ENCODE results near the gene USP20.
A peak's percentile ranks its signal among the peaks of the same experiment; 100 is the strongest.

USP20 gene

GRCh38 chr9:129811967-129812363, 23.3 kb upstream of the USP20 start:
- no peak for DNase-seq (ENCODE audit: low read depth in 1 of 2, low spot score in 1 of 2)
- TF ChIP-seq JUND (IDR thresholded peaks at IDR 0.05; ENCODE audit: low read depth), result no peak
- in situ Hi-C loops (cut with HindIII; ENCODE audit: low pct_unique_long_range_greater_than_20kb, low sequenced_read_pairs), result no loop called here

GRCh38 chr9:129812385-129812784, 22.9 kb upstream of the USP20 start:
- TF ChIP-seq JUND (IDR thresholded peaks at IDR 0.05; ENCODE audit: low read depth), result no peak
- in situ Hi-C loops (cut with HindIII; ENCODE audit: low pct_unique_long_range_greater_than_20kb, low sequenced_read_pairs), result no loop called here
- DNase-seq (ENCODE audit: low read depth in 1 of 2, low spot score in 1 of 2), result no peak

- TF ChIP-seq JUND (IDR thresholded peaks at IDR 0.05; ENCODE audit: low read depth), result no peak
- in situ Hi-C loops (cut with HindIII; ENCODE audit: low pct_unique_long_range_greater_than_20kb, low sequenced_read_pairs), result no loop called here
- DNase-seq (ENCODE audit: low read depth in 1 of 2, low spot score in 1 of 2), result no peak
Observed at GRCh38 chr9:129813661-129814060, 21.6 kb upstream of the USP20 start.

GRCh38 chr9:129814432-129815223, 20.6 kb upstream of the USP20 start:
- in situ Hi-C loops (cut with HindIII; ENCODE audit: low pct_unique_long_range_greater_than_20kb, low sequenced_read_pairs), result no loop called here
- no peak for TF ChIP-seq JUND (IDR thresholded peaks at IDR 0.05; ENCODE audit: low read depth)
- DNase-seq (ENCODE audit: low read depth in 1 of 2, low spot score in 1 of 2), result no peak

GRCh38 chr9:129815278-129815677, 20.0 kb upstream of the USP20 start:
- in situ Hi-C loops (cut with HindIII; ENCODE audit: low pct_unique_long_range_greater_than_20kb, low sequenced_read_pairs), result no loop called here
- no peak for TF ChIP-seq JUND (IDR thresholded peaks at IDR 0.05; ENCODE audit: low read depth)
- no peak for DNase-seq (ENCODE audit: low read depth in 1 of 2, low spot score in 1 of 2)

- in situ Hi-C loops (cut with HindIII; ENCODE audit: low pct_unique_long_range_greater_than_20kb, low sequenced_read_pairs), result no loop called here
- TF ChIP-seq JUND (IDR thresholded peaks at IDR 0.05; ENCODE audit: low read depth), result no peak
- DNase-seq (ENCODE audit: low read depth in 1 of 2, low spot score in 1 of 2), result no peak
Observed at GRCh38 chr9:129816501-129817435, 18.5 kb upstream of the USP20 start.

- in situ Hi-C loops (cut with HindIII; ENCODE audit: low pct_unique_long_range_greater_than_20kb, low sequenced_read_pairs), result no loop called here
- TF ChIP-seq JUND (IDR thresholded peaks at IDR 0.05; ENCODE audit: low read depth), result no peak
- peak in 1 of 2 experiments; percentile 42 for DNase-seq (ENCODE audit: low read depth in 1 of 2, low spot score in 1 of 2)
Observed at GRCh38 chr9:129822898-129823541, 12.2 kb upstream of the USP20 start.

- in situ Hi-C loops (cut with HindIII; ENCODE audit: low pct_unique_long_range_greater_than_20kb, low sequenced_read_pairs), result no loop called here
- DNase-seq (ENCODE audit: low read depth in 1 of 2, low spot score in 1 of 2), result no peak
- no peak for TF ChIP-seq JUND (IDR thresholded peaks at IDR 0.05; ENCODE audit: low read depth)
Observed at GRCh38 chr9:129823542-129823934, 11.7 kb upstream of the USP20 start.

- in situ Hi-C loops (cut with HindIII; ENCODE audit: low pct_unique_long_range_greater_than_20kb, low sequenced_read_pairs), result no loop called here
- no peak for TF ChIP-seq JUND (IDR thresholded peaks at IDR 0.05; ENCODE audit: low read depth)
- peak; percentile 85 to 98 for DNase-seq (ENCODE audit: low read depth in 1 of 2, low spot score in 1 of 2)
Observed at GRCh38 chr9:129823935-129824601, 11.2 kb upstream of the USP20 start, which contains the start of gene TOR1A. TSS of gene TOR1A (minus strand) at chr9:129824136. CDS start at chr9:129824085, 51 bp downstream.

- in situ Hi-C loops (cut with HindIII; ENCODE audit: low pct_unique_long_range_greater_than_20kb, low sequenced_read_pairs), result no loop called here
- TF ChIP-seq JUND (IDR thresholded peaks at IDR 0.05; ENCODE audit: low read depth), result no peak
- no peak for DNase-seq (ENCODE audit: low read depth in 1 of 2, low spot score in 1 of 2)
Observed at GRCh38 chr9:129826344-129826743, 8.9 kb upstream of the USP20 start.

- in situ Hi-C loops (cut with HindIII; ENCODE audit: low pct_unique_long_range_greater_than_20kb, low sequenced_read_pairs), result no loop called here
- TF ChIP-seq JUND (IDR thresholded peaks at IDR 0.05; ENCODE audit: low read depth), result no peak
- DNase-seq (ENCODE audit: low read depth in 1 of 2, low spot score in 1 of 2), result no peak
Observed at GRCh38 chr9:129826759-129827158, 8.5 kb upstream of the USP20 start.

GRCh38 chr9:129828051-129828450, 7.2 kb upstream of the USP20 start:
- DNase-seq (ENCODE audit: low read depth in 1 of 2, low spot score in 1 of 2), result no peak
- no peak for TF ChIP-seq JUND (IDR thresholded peaks at IDR 0.05; ENCODE audit: low read depth)
- in situ Hi-C loops (cut with HindIII; ENCODE audit: low pct_unique_long_range_greater_than_20kb, low sequenced_read_pairs), result no loop called here
